Panc1 (cell line): ENCODE data around the gene SLC39A2. TPM values are rescaled to one million over a fixed set of nuclear protein-coding genes. Genes with fewer than 3 reads are reported as not detected.

Experiments
- ATAC-seq: fragments of 200-7000 bp; cut with Tn5 transposase; 2 replicates; pipeline ENCODE4 v1.9.1; 2020; ENCODE audit warnings: mild to moderate bottlenecking, moderate library complexity
- BruUV-seq: library from RNA; stranded (reverse); fragments of 400-500 nt; replicated peaks from 2 replicates; lab custom pipeline; 2021; lab: Mats Ljungman, UMichigan
- CTCF ChIA-PET: fragments of 300-600 bp; sonication (Branson Sonifier 250); formaldehyde crosslinking; loops from one replicate; lab custom pipeline; 2022; ENCODE audit warnings: antibody characterized with exemption; lab: Charles Lee
- POLR2A ChIA-PET: fragments of 300-600 bp; sonication (Branson Sonifier 250); formaldehyde crosslinking; loops from one replicate; lab custom pipeline; 2022; ENCODE audit warnings: antibody characterized with exemption; lab: Charles Lee
- DNase-seq: peaks from one replicate; pipeline ENCODE4 v3.0.0-alpha.2; 2010; ENCODE audit warnings: low read depth, low spot score
- H3K27ac ChIP-seq: 2 replicates; pipeline ENCODE4 v1.5.1; 2011; ENCODE audit warnings: mild to moderate bottlenecking, low read length, inconsistent platforms
- H3K27me3 ChIP-seq: fragments of 200-500 bp; sonication (Bioruptor generic); 2 replicates; pipeline ENCODE4 v1.6.0; 2014; ENCODE audit warnings: low read length, inconsistent platforms; ENCODE audit not compliant: control insufficient read depth, insufficient read depth
- H3K36me3 ChIP-seq: fragments of 200-500 bp; sonication (Bioruptor generic); 2 replicates; pipeline ENCODE4 v1.5.1; 2014; ENCODE audit warnings: inconsistent platforms, mild to moderate bottlenecking, low read length, moderate library complexity; ENCODE audit not compliant: control insufficient read depth, insufficient read depth
- H3K4me1 ChIP-seq: 2 replicates; pipeline ENCODE4 v1.5.1; 2011; ENCODE audit warnings: inconsistent platforms, mild to moderate bottlenecking, low read length, moderate library complexity; ENCODE audit not compliant: control insufficient read depth, insufficient read depth
- H3K4me3 ChIP-seq, 2 experiments: 2 replicates each; pipeline ENCODE4 v1.5.1; 2011 to 2012; ENCODE audit warnings: low read depth in 2 of 2, low read length in 2 of 2, mild to moderate bottlenecking in 2 of 2, inconsistent platforms in 1 of 2, moderate library complexity in 1 of 2
- H3K9me3 ChIP-seq: fragments of 200-500 bp; sonication (Bioruptor generic); 2 replicates; pipeline ENCODE4 v1.5.1; 2014; ENCODE audit warnings: low read depth, mild to moderate bottlenecking, inconsistent platforms, low read length, moderate library complexity; ENCODE audit not compliant: control insufficient read depth, insufficient read depth
- CTCF ChIP-seq: fragments of 450-650 bp; IDR thresholded peaks from 2 replicates; pipeline ENCODE4 v1.5.1; 2017; ENCODE audit warnings: mild to moderate bottlenecking
- POLR2AphosphoS5 ChIP-seq: IDR thresholded peaks from 2 replicates; pipeline ENCODE4 v1.6.1; 2012; ENCODE audit warnings: mild to moderate bottlenecking, low read depth, low read length, moderate library complexity
- REST ChIP-seq, 2 experiments: IDR thresholded peaks; 2 replicates each; pipeline ENCODE4 v1.6.1; 2011 to 2012; ENCODE audit warnings: low read depth in 2 of 2, control low read depth in 1 of 2, low read length in 1 of 2, mild to moderate bottlenecking in 1 of 2, moderate library complexity in 1 of 2; ENCODE audit not compliant: insufficient read depth in 1 of 2
- SIN3A ChIP-seq: IDR thresholded peaks from 2 replicates; pipeline ENCODE4 v1.6.1; 2012; ENCODE audit warnings: low read depth, mild to moderate bottlenecking, low read length, moderate library complexity, borderline replicate concordance; ENCODE audit not compliant: insufficient read depth
- TCF7L2 ChIP-seq: IDR thresholded peaks from 2 replicates; pipeline ENCODE4 v1.6.1; 2011; ENCODE audit warnings: mild to moderate bottlenecking, low read depth, low read length, inconsistent platforms
- in situ Hi-C: cut with HindIII; loops from 2 replicates; pipeline ENCODE4 v1.10.0; 2016; ENCODE audit warnings: low sequenced_read_pairs, low pct_unique_long_range_greater_than_20kb
- intact Hi-C: fragments of 100-400 bp; cut with micrococcal nuclease; formaldehyde crosslinking; loops from one replicate; pipeline ENCODE4 v1.10.0; 2022; ENCODE audit not compliant: unreplicated experiment
- total RNA-seq: library from RNA; stranded (reverse); gene quantifications from one replicate; pipeline ENCODE4 v1.2.1, GENCODE V29; 2021; ENCODE audit not compliant: unreplicated experiment

SLC39A2 gene
- total RNA-seq, 1 experiment from 2014 or later, result not detected

GRCh38 chr14:20996521-20996920, 2.6 kb upstream of the SLC39A2 start:
- H3K9me3 ChIP-seq, result no peaks in the 10 kb centered on the region
- no peak for DNase-seq
- H3K4me1 ChIP-seq, result peaks cover 2% of the 10 kb centered on the region; the same call in 1 of the 2 replicates
- ChIA-PET POLR2A (interaction anchor here (0.6 kb wide), 1 partner anchor 9 kb away, joined by 4 read pairs; no protein-coding TSS in a partner anchor), CTCF (no interaction called here)
- intact Hi-C loops, result no loop called here
- no TSS peak for BruUV-seq
- H3K27ac ChIP-seq, result no peak overlapping the region
- H3K36me3 ChIP-seq, result peaks cover 6% of the 10 kb centered on the region
- ATAC-seq, result no peak
- no peak overlapping the region for H3K4me3 ChIP-seq
- TF ChIP-seq SIN3A (no peak), POLR2AphosphoS5 (no peak), TCF7L2 (no peak), CTCF (no peak), REST (IDR thresholded peaks at IDR 0.05; ENCODE audit: insufficient read depth in 1 of 2, low read depth in 2 of 2, low read length in 1 of 2) (no peak)
- in situ Hi-C loops, result no loop called here
- no peaks in the 10 kb centered on the region for H3K27me3 ChIP-seq

GRCh38 chr14:20997115-20997514, 2.0 kb upstream of the SLC39A2 start:
- Histone ChIP-seq H3K9me3 (no peaks in the 10 kb centered on the region), H3K4me1 (no peaks in the 10 kb centered on the region), H3K27me3 (no peaks in the 10 kb centered on the region), H3K36me3 (peaks cover 6% of the 10 kb centered on the region), H3K4me3 (no peak overlapping the region), H3K27ac (no peak overlapping the region)
- no peak for TF ChIP-seq POLR2AphosphoS5
- TF ChIP-seq CTCF, result no peak
- no peak for TF ChIP-seq REST (IDR thresholded peaks at IDR 0.05; ENCODE audit: insufficient read depth in 1 of 2, low read depth in 2 of 2, low read length in 1 of 2)
- TF ChIP-seq TCF7L2, result no peak
- no peak for TF ChIP-seq SIN3A
- ATAC-seq (no peak), DNase-seq (no peak)
- in situ Hi-C loops, result no loop called here
- intact Hi-C loops, result no loop called here
- ChIA-PET CTCF (interaction anchor here (0.7 kb wide), 1 partner anchor 86 kb away, joined by 14 read pairs; no protein-coding TSS in a partner anchor), POLR2A (interaction anchor here (0.6 kb wide), 2 partner anchors 8 to 387 kb away, joined by 4 read pairs; no protein-coding TSS in a partner anchor)
- BruUV-seq, result no TSS peak
